Liver (tissue), 3 donors: Measurements from ENCODE around the gene CTNNA2.

Experiments used
- JUND ChIP-seq, 2 donors: IDR thresholded peaks; 2 replicates each; pipeline ENCODE4 v1.6.1; 2016; ENCODE audit warnings: antibody characterized with exemption in 2 of 2
- RXRA ChIP-seq, 2 donors: IDR thresholded peaks; 2 replicates each; pipeline ENCODE4 v1.6.1; 2017 to 2018; ENCODE audit warnings: antibody characterized with exemption in 2 of 2, mild to moderate bottlenecking in 1 of 2
- TF ChIP-seq, protein P1 (sequence below): fragments of 150-350 bp; IDR thresholded peaks from 2 replicates; pipeline ENCODE4 v1.5.1; 2017; ENCODE audit warnings: improper control_type of control experiment, low read depth, low read length; ENCODE audit not compliant: missing input control
- donor health status: healthy.
- donor health status: healthy.

DNA sequence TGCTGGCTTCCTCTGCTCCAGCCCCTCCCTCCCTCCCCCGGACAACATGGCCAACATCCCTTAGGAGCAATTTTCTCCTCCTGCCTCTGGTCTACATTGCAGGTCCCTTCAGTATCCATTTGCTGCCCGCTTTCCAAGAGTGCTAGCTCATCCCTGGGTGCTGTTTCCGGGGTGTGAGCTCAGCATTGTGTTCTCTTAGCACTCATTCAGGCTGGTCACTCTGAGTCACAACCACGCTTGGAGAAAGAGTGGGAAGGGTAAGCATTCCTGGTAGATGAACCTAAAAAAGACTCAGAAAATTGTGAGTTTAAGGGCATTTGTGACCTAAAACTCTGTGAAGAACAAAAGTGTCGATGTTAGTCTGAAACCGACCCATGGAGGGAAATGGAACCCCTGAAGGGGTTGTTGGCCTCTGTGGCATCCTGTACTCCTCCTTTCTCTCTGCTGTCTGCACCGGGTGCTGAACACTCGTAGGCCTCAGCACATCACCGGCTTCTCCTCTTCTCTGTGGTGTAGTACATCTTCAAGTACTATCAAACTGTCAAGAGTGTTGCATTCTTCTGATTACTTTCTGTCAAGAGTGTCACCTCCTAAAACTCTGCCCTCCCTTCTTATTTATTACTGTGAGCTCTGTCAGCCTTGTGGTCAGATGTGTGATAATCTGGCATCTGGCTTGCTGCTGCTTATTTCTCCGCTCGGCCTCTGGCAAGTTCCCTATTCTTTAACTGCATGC lies 73.0 kb downstream of the CTNNA2 start:
- TF ChIP-seq, protein P1, sequence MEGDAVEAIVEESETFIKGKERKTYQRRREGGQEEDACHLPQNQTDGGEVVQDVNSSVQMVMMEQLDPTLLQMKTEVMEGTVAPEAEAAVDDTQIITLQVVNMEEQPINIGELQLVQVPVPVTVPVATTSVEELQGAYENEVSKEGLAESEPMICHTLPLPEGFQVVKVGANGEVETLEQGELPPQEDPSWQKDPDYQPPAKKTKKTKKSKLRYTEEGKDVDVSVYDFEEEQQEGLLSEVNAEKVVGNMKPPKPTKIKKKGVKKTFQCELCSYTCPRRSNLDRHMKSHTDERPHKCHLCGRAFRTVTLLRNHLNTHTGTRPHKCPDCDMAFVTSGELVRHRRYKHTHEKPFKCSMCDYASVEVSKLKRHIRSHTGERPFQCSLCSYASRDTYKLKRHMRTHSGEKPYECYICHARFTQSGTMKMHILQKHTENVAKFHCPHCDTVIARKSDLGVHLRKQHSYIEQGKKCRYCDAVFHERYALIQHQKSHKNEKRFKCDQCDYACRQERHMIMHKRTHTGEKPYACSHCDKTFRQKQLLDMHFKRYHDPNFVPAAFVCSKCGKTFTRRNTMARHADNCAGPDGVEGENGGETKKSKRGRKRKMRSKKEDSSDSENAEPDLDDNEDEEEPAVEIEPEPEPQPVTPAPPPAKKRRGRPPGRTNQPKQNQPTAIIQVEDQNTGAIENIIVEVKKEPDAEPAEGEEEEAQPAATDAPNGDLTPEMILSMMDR = no peak
- TF ChIP-seq JUND (IDR thresholded peaks at IDR 0.05) (no peak), RXRA (IDR thresholded peaks at IDR 0.05) (no peak)
